ENCODE measurements around the gene ECSIT.
A peak's percentile ranks its signal among the peaks of the same experiment; 100 is the strongest.

The ECSIT gene

GRCh38 chr19:11486661-11487503 is 42.1 kb downstream of the ECSIT start:
- TF ChIP-seq REST (IDR thresholded peaks at IDR 0.05; ENCODE audit: insufficient read depth in 1 of 2, low read depth in 2 of 2, low read length in 2 of 2) (no peak), SIN3A (IDR thresholded peaks at IDR 0.05; ENCODE audit: borderline replicate concordance, insufficient read depth, low read length) (no peak), FOXP2 (optimal IDR thresholded peaks at IDR 0.05; ENCODE audit: borderline replicate concordance, extremely low read depth, extremely low read length, insufficient read depth) (no peak), POLR2AphosphoS5 (IDR thresholded peaks at IDR 0.05; ENCODE audit: low read depth, low read length) (no peak), TAF1 (IDR thresholded peaks at IDR 0.05; ENCODE audit: borderline replicate concordance, insufficient read depth, low read length) (no peak)

GRCh38 chr19:11485245-11485837 is 43.6 kb downstream of the ECSIT start:
- no peak for TF ChIP-seq TAF1 (IDR thresholded peaks at IDR 0.05; ENCODE audit: borderline replicate concordance, insufficient read depth, low read length)
- TF ChIP-seq SIN3A (IDR thresholded peaks at IDR 0.05; ENCODE audit: borderline replicate concordance, insufficient read depth, low read length), result no peak
- TF ChIP-seq FOXP2 (optimal IDR thresholded peaks at IDR 0.05; ENCODE audit: borderline replicate concordance, extremely low read depth, extremely low read length, insufficient read depth), result no peak
- no peak for TF ChIP-seq POLR2AphosphoS5 (IDR thresholded peaks at IDR 0.05; ENCODE audit: low read depth, low read length)
- TF ChIP-seq REST (IDR thresholded peaks at IDR 0.05; ENCODE audit: insufficient read depth in 1 of 2, low read depth in 2 of 2, low read length in 2 of 2), result no peak

- TF ChIP-seq FOXP2 (optimal IDR thresholded peaks at IDR 0.05; ENCODE audit: borderline replicate concordance, extremely low read depth, extremely low read length, insufficient read depth) (no peak), REST (IDR thresholded peaks at IDR 0.05; ENCODE audit: insufficient read depth in 1 of 2, low read depth in 2 of 2, low read length in 2 of 2) (peak in 1 of 2 experiments; percentile 39; a peak in 1 of 4 replicates)
Measured at GRCh38 chr19:11483366-11484111, 45.4 kb downstream of the ECSIT start.

GRCh38 chr19:11482384-11483050 is 46.4 kb downstream of the ECSIT start:
- TF ChIP-seq SIN3A (IDR thresholded peaks at IDR 0.05; ENCODE audit: borderline replicate concordance, insufficient read depth, low read length) (peak; percentile 79; the same call in 1 of the 2 replicates), REST (IDR thresholded peaks at IDR 0.05; ENCODE audit: insufficient read depth in 1 of 2, low read depth in 2 of 2, low read length in 2 of 2) (peak; percentile 56 to 60), POLR2AphosphoS5 (IDR thresholded peaks at IDR 0.05; ENCODE audit: low read depth, low read length) (no peak; the same call in 1 of the 2 replicates), TAF1 (IDR thresholded peaks at IDR 0.05; ENCODE audit: borderline replicate concordance, insufficient read depth, low read length) (0 out of 2 replicates have a peak, but pooled peaks have one; percentile 42), FOXP2 (optimal IDR thresholded peaks at IDR 0.05; ENCODE audit: borderline replicate concordance, extremely low read depth, extremely low read length, insufficient read depth) (peak; percentile 99)

All from PFSK-1 (cell line).